A673 (cell line): ENCODE measurements around the gene ATOH8. TPM values are rescaled to one million over a fixed set of nuclear protein-coding genes. Genes with fewer than 3 reads are reported as not detected.

Source experiments
- BruUV-seq: library from RNA; stranded (reverse); fragments of 400-500 nt; replicated peaks from 2 replicates; lab custom pipeline; 2021; lab: Mats Ljungman, UMichigan
- CTCF ChIA-PET: fragments of 300-600 bp; sonication (Branson Sonifier 250); formaldehyde crosslinking; loops from one replicate; lab custom pipeline; 2022; ENCODE audit warnings: antibody characterized with exemption; lab: Charles Lee
- POLR2A ChIA-PET: fragments of 300-600 bp; sonication (Branson Sonifier 250); formaldehyde crosslinking; loops from one replicate; lab custom pipeline; 2022; ENCODE audit warnings: antibody characterized with exemption; ENCODE audit not compliant: low non-redundant PET; lab: Charles Lee
- DNase-seq: peaks from one replicate; pipeline ENCODE4 v3.0.0-alpha.2; 2015; ENCODE audit warnings: low spot score
- H3K27ac ChIP-seq: fragments of 200-600 bp; sonication (generic); 2 replicates; pipeline ENCODE4 v1.5.1; 2016; ENCODE audit warnings: mixed run types, low read depth, mild to moderate bottlenecking, mixed read lengths, antibody characterized with exemption, low read length; ENCODE audit not compliant: poor library complexity, severe bottlenecking
- H3K27me3 ChIP-seq: fragments of 200-600 bp; sonication (generic); replicated peaks from 2 replicates; pipeline ENCODE4 v1.6.1; 2017; ENCODE audit warnings: mixed run types, low read depth, mild to moderate bottlenecking, mixed read lengths, antibody characterized with exemption, low read length; ENCODE audit not compliant: insufficient read depth, poor library complexity
- H3K36me3 ChIP-seq: fragments of 200-600 bp; sonication (generic); 2 replicates; pipeline ENCODE4 v1.6.1; 2016; ENCODE audit warnings: mixed run types, mild to moderate bottlenecking, mixed read lengths, antibody characterized with exemption, low read length; ENCODE audit not compliant: insufficient read depth, poor library complexity, severe bottlenecking
- H3K4me1 ChIP-seq: fragments of 200-600 bp; sonication (generic); 2 replicates; pipeline ENCODE4 v1.6.1; 2017; ENCODE audit warnings: mixed run types, mild to moderate bottlenecking, mixed read lengths, antibody characterized with exemption, low read length; ENCODE audit not compliant: insufficient read depth, poor library complexity, severe bottlenecking
- H3K4me3 ChIP-seq: fragments of 200-600 bp; sonication (generic); 2 replicates; pipeline ENCODE4 v1.5.1; 2016; ENCODE audit warnings: low read depth, mixed run types, mild to moderate bottlenecking, mixed read lengths, low read length; ENCODE audit not compliant: poor library complexity, severe bottlenecking
- H3K9me3 ChIP-seq: fragments of 200-600 bp; sonication (generic); 2 replicates; pipeline ENCODE4 v1.6.1; 2016; ENCODE audit warnings: mixed run types, low read depth, mild to moderate bottlenecking, mixed read lengths, antibody characterized with exemption, low read length; ENCODE audit not compliant: poor library complexity, severe bottlenecking
- EZH2 ChIP-seq: fragments of 200-600 bp; sonication (generic); IDR thresholded peaks from 2 replicates; pipeline ENCODE4 v1.6.1; 2017; ENCODE audit warnings: borderline replicate concordance, low read depth, mild to moderate bottlenecking, mixed read lengths, antibody characterized with exemption, low read length; ENCODE audit not compliant: poor library complexity, severe bottlenecking
- intact Hi-C: fragments of 100-400 bp; cut with micrococcal nuclease; formaldehyde crosslinking; loops from one replicate; pipeline ENCODE4 v1.10.0; 2022; ENCODE audit not compliant: unreplicated experiment
- total RNA-seq: library from RNA; stranded (reverse); gene quantifications from 2 replicates; pipeline ENCODE4 v1.2.3, GENCODE V29; 2021
- TF ChIP-seq, protein P1 (sequence below): fragments of 300-800, 200-600 bp; sonication (generic); conservative IDR thresholded peaks from 2 replicates; pipeline ENCODE4 v1.5.1; 2017; ENCODE audit warnings: low read depth, mild to moderate bottlenecking, antibody characterized with exemption, low read length, moderate library complexity, mixed read lengths

The ATOH8 gene
- total RNA-seq, 1 experiment from 2014 or later: 4.6 TPM

DNA sequence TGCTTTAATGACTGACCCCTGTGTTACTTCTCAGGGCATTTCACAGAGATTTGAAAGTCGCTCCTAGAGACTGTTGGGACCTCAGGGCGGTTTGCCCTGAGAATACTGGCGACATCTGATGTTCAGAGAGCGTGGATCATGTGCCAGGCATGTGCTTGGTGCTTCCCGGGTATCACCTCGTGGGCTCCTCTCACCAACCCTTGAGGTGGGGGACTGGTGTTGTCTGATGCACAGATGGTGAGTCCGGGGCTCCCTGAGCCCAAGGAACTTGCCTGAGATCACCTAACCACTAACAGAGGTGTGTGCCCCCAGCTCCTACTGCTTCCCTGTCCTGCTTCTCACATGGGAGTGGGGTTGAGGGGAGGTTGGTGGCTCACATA lies 16.2 kb downstream of the ATOH8 start:
- Histone ChIP-seq H3K27me3 (no peaks in the 10 kb centered on the region), H3K4me1 (peaks cover 86% of the 10 kb centered on the region), H3K4me3 (no peak overlapping the region), H3K9me3 (no peaks in the 10 kb centered on the region), H3K27ac (no peak overlapping the region), H3K36me3 (no peaks in the 10 kb centered on the region)
- intact Hi-C loops: no loop called here
- POLR2A ChIA-PET: no interaction called here
- DNase-seq: no peak
- CTCF ChIA-PET: interaction anchor here (0.6 kb wide), 1 partner anchor 21 kb away, joined by 3 read pairs; no protein-coding TSS in a partner anchor
- no TSS peak for BruUV-seq
- TF ChIP-seq EZH2: no peak
- TF ChIP-seq, protein P1, sequence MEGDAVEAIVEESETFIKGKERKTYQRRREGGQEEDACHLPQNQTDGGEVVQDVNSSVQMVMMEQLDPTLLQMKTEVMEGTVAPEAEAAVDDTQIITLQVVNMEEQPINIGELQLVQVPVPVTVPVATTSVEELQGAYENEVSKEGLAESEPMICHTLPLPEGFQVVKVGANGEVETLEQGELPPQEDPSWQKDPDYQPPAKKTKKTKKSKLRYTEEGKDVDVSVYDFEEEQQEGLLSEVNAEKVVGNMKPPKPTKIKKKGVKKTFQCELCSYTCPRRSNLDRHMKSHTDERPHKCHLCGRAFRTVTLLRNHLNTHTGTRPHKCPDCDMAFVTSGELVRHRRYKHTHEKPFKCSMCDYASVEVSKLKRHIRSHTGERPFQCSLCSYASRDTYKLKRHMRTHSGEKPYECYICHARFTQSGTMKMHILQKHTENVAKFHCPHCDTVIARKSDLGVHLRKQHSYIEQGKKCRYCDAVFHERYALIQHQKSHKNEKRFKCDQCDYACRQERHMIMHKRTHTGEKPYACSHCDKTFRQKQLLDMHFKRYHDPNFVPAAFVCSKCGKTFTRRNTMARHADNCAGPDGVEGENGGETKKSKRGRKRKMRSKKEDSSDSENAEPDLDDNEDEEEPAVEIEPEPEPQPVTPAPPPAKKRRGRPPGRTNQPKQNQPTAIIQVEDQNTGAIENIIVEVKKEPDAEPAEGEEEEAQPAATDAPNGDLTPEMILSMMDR: no peak

DNA sequence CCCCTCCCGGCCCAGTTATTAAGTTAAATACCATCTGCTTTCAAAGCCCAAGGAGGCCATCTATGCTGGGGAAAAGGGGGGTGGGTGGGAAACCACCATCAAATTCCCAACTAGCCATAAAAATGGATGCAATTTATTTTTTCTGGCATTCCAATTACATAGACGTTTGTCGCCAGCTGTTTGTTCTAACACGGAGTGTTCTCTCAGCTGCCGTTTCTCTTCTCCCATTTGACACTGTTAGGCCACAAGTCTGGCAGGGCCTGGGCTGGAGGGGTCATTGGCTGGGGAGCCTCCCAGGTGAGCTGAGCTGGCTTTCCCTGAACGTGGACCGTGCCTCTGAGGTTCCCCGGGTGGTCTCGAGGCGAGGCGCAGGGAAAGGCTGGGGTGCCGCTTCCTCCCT lies 16.6 kb downstream of the ATOH8 start:
- CTCF ChIA-PET: interaction anchor here (0.6 kb wide), 1 partner anchor 21 kb away, joined by 3 read pairs; no protein-coding TSS in a partner anchor
- DNase-seq: no peak
- intact Hi-C loops: no loop called here
- H3K27ac ChIP-seq: no peak overlapping the region
- no TSS peak for BruUV-seq
- peaks cover 82% of the 10 kb centered on the region for H3K4me1 ChIP-seq
- H3K9me3 ChIP-seq: no peaks in the 10 kb centered on the region
- no peaks in the 10 kb centered on the region for H3K27me3 ChIP-seq
- H3K4me3 ChIP-seq: no peak overlapping the region
- no peak for TF ChIP-seq EZH2
- TF ChIP-seq, protein P1: no peak
- no peaks in the 10 kb centered on the region for H3K36me3 ChIP-seq
- POLR2A ChIA-PET: no interaction called here

DNA sequence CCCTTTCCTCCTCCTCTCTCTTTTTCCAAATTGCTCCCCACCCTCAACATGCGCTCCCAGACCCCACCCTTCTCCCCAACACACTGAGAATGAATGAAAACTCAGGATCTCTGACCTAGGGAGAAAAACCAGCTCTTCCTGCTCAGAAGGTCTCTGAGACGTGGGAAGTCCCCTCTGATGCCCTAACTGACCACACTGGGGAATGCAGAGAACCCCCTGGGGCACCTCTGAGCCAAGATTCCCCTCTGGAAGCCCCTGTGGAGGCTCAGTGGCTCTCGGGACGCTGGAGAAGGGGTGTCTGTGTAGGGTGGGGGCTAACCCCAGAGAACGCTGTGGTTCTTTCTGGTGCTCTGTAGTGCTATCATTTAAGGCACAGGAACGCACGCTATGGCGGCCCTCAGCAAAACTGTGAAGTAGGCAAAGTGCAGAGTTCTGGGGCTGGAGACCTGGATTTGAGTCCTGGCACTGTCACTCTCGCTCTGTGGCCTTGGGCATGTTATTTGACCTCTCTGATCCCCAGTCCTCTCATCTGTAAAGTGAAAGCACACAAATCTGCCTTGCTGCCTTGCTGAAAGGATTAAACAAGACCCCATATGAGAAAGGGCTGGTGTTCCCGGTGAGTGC lies 17.1 kb downstream of the ATOH8 start:
- ChIA-PET CTCF (interaction anchor here (1.6 kb wide), 1 partner anchor 22 kb away, joined by 4 read pairs; no protein-coding TSS in a partner anchor), POLR2A (no interaction called here)
- TF ChIP-seq, protein P1: no peak
- no peak for TF ChIP-seq EZH2
- Histone ChIP-seq H3K4me1 (peaks cover 77% of the 10 kb centered on the region), H3K27ac (no peak overlapping the region), H3K4me3 (no peak overlapping the region), H3K9me3 (no peaks in the 10 kb centered on the region), H3K36me3 (no peaks in the 10 kb centered on the region), H3K27me3 (no peaks in the 10 kb centered on the region)
- no TSS peak for BruUV-seq
- intact Hi-C loops: no loop called here
- DNase-seq: no peak
